ENCODE data around the gene CLDN2.

The CLDN2 gene

GRCh38 chrX:106936246-106936645 is 16.0 kb downstream of the CLDN2 start:
- TF ChIP-seq POLR2AphosphoS5 (IDR thresholded peaks at IDR 0.05; ENCODE audit: low read depth, low read length) (no peak), FOXP2 (optimal IDR thresholded peaks at IDR 0.05; ENCODE audit: borderline replicate concordance, extremely low read depth, extremely low read length, insufficient read depth) (no peak), REST (IDR thresholded peaks at IDR 0.05; ENCODE audit: insufficient read depth in 1 of 2, low read depth in 2 of 2, low read length in 2 of 2) (no peak), SIN3A (IDR thresholded peaks at IDR 0.05; ENCODE audit: borderline replicate concordance, insufficient read depth, low read length) (no peak), TAF1 (IDR thresholded peaks at IDR 0.05; ENCODE audit: borderline replicate concordance, insufficient read depth, low read length) (no peak)

- TF ChIP-seq TAF1 (IDR thresholded peaks at IDR 0.05; ENCODE audit: borderline replicate concordance, insufficient read depth, low read length), result no peak
- no peak for TF ChIP-seq FOXP2 (optimal IDR thresholded peaks at IDR 0.05; ENCODE audit: borderline replicate concordance, extremely low read depth, extremely low read length, insufficient read depth)
- no peak for TF ChIP-seq POLR2AphosphoS5 (IDR thresholded peaks at IDR 0.05; ENCODE audit: low read depth, low read length)
- TF ChIP-seq SIN3A (IDR thresholded peaks at IDR 0.05; ENCODE audit: borderline replicate concordance, insufficient read depth, low read length), result no peak
These were observed 19.4 kb downstream of the CLDN2 start for GRCh38 chrX:106939566-106939965.

GRCh38 chrX:106940068-106940467 is 19.9 kb downstream of the CLDN2 start:
- TF ChIP-seq TAF1 (IDR thresholded peaks at IDR 0.05; ENCODE audit: borderline replicate concordance, insufficient read depth, low read length), result no peak
- no peak for TF ChIP-seq FOXP2 (optimal IDR thresholded peaks at IDR 0.05; ENCODE audit: borderline replicate concordance, extremely low read depth, extremely low read length, insufficient read depth)
- TF ChIP-seq REST (IDR thresholded peaks at IDR 0.05; ENCODE audit: insufficient read depth in 1 of 2, low read depth in 2 of 2, low read length in 2 of 2), result no peak
- no peak for TF ChIP-seq SIN3A (IDR thresholded peaks at IDR 0.05; ENCODE audit: borderline replicate concordance, insufficient read depth, low read length)
- no peak for TF ChIP-seq POLR2AphosphoS5 (IDR thresholded peaks at IDR 0.05; ENCODE audit: low read depth, low read length)

GRCh38 chrX:106946464-106946863 is 26.3 kb downstream of the CLDN2 start:
- TF ChIP-seq FOXP2 (optimal IDR thresholded peaks at IDR 0.05; ENCODE audit: borderline replicate concordance, extremely low read depth, extremely low read length, insufficient read depth) (no peak), SIN3A (IDR thresholded peaks at IDR 0.05; ENCODE audit: borderline replicate concordance, insufficient read depth, low read length) (no peak), REST (IDR thresholded peaks at IDR 0.05; ENCODE audit: insufficient read depth in 1 of 2, low read depth in 2 of 2, low read length in 2 of 2) (no peak), TAF1 (IDR thresholded peaks at IDR 0.05; ENCODE audit: borderline replicate concordance, insufficient read depth, low read length) (no peak), POLR2AphosphoS5 (IDR thresholded peaks at IDR 0.05; ENCODE audit: low read depth, low read length) (no peak)

- TF ChIP-seq POLR2AphosphoS5 (IDR thresholded peaks at IDR 0.05; ENCODE audit: low read depth, low read length) (no peak), FOXP2 (optimal IDR thresholded peaks at IDR 0.05; ENCODE audit: borderline replicate concordance, extremely low read depth, extremely low read length, insufficient read depth) (no peak)
These were observed 28.4 kb downstream of the CLDN2 start for GRCh38 chrX:106948641-106949040.

GRCh38 chrX:106949366-106949765 is 29.2 kb downstream of the CLDN2 start:
- no peak for TF ChIP-seq POLR2AphosphoS5 (IDR thresholded peaks at IDR 0.05; ENCODE audit: low read depth, low read length)
- no peak for TF ChIP-seq REST (IDR thresholded peaks at IDR 0.05; ENCODE audit: insufficient read depth in 1 of 2, low read depth in 2 of 2, low read length in 2 of 2)
- TF ChIP-seq FOXP2 (optimal IDR thresholded peaks at IDR 0.05; ENCODE audit: borderline replicate concordance, extremely low read depth, extremely low read length, insufficient read depth), result no peak
- TF ChIP-seq SIN3A (IDR thresholded peaks at IDR 0.05; ENCODE audit: borderline replicate concordance, insufficient read depth, low read length), result no peak
- no peak for TF ChIP-seq TAF1 (IDR thresholded peaks at IDR 0.05; ENCODE audit: borderline replicate concordance, insufficient read depth, low read length)
